ENCODE data around the gene MED16.

DNA sequence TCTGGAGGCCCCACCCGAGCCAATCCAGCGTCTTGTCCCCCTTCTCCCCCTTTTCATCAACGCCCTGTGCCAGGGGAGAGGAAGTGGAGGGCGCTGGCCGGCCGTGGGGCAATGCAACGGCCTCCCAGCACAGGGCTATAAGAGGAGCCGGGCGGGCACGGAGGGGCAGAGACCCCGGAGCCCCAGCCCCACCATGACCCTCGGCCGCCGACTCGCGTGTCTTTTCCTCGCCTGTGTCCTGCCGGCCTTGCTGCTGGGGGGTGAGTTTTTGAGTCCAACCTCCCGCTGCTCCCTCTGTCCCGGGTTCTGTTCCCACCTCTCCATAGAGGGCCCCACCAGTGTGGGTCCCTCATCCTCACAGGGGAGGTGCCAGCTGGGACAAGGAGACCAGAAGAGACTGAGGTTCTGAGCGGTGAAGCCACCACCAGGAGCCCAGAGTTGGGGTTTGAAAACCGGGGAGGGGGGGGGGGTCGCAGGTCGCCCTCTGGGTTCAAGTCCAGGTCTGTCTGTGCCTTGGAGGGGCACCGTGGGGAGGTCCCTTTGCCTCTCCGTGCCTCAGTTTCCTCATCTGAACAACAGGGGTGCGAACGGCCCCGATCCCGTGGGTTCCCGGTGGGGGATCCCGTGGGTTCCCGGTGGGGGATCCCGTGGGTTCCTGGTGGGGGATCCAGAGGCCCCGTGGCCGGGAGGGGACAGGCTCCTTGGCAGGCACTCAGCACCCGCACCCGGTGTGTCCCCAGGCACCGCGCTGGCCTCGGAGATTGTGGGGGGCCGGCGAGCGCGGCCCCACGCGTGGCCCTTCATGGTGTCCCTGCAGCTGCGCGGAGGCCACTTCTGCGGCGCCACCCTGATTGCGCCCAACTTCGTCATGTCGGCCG is 40.6 kb downstream of the MED16 start, which contains the start of gene ELANE:
- TF ChIP-seq, protein P1, sequence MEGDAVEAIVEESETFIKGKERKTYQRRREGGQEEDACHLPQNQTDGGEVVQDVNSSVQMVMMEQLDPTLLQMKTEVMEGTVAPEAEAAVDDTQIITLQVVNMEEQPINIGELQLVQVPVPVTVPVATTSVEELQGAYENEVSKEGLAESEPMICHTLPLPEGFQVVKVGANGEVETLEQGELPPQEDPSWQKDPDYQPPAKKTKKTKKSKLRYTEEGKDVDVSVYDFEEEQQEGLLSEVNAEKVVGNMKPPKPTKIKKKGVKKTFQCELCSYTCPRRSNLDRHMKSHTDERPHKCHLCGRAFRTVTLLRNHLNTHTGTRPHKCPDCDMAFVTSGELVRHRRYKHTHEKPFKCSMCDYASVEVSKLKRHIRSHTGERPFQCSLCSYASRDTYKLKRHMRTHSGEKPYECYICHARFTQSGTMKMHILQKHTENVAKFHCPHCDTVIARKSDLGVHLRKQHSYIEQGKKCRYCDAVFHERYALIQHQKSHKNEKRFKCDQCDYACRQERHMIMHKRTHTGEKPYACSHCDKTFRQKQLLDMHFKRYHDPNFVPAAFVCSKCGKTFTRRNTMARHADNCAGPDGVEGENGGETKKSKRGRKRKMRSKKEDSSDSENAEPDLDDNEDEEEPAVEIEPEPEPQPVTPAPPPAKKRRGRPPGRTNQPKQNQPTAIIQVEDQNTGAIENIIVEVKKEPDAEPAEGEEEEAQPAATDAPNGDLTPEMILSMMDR (conservative IDR thresholded peaks at IDR 0.05; ENCODE audit: low read depth, low read length), result no peak
- no peak for TF ChIP-seq EZH2phosphoT487 (IDR thresholded peaks at IDR 0.05; ENCODE audit: borderline replicate concordance, low read length)
